ENCODE measurements around the gene XDH. TPM values are rescaled to one million over a fixed set of nuclear protein-coding genes. Genes with fewer than 3 reads are reported as not detected.

Gene XDH
- total and polyA plus RNA-seq, 9 of the 15 experiments (the other 6 are each of a cell fraction or from before 2014, with no cell fraction given): 0.04 to 0.06 TPM; not detected in 7

- TF ChIP-seq, protein P1, sequence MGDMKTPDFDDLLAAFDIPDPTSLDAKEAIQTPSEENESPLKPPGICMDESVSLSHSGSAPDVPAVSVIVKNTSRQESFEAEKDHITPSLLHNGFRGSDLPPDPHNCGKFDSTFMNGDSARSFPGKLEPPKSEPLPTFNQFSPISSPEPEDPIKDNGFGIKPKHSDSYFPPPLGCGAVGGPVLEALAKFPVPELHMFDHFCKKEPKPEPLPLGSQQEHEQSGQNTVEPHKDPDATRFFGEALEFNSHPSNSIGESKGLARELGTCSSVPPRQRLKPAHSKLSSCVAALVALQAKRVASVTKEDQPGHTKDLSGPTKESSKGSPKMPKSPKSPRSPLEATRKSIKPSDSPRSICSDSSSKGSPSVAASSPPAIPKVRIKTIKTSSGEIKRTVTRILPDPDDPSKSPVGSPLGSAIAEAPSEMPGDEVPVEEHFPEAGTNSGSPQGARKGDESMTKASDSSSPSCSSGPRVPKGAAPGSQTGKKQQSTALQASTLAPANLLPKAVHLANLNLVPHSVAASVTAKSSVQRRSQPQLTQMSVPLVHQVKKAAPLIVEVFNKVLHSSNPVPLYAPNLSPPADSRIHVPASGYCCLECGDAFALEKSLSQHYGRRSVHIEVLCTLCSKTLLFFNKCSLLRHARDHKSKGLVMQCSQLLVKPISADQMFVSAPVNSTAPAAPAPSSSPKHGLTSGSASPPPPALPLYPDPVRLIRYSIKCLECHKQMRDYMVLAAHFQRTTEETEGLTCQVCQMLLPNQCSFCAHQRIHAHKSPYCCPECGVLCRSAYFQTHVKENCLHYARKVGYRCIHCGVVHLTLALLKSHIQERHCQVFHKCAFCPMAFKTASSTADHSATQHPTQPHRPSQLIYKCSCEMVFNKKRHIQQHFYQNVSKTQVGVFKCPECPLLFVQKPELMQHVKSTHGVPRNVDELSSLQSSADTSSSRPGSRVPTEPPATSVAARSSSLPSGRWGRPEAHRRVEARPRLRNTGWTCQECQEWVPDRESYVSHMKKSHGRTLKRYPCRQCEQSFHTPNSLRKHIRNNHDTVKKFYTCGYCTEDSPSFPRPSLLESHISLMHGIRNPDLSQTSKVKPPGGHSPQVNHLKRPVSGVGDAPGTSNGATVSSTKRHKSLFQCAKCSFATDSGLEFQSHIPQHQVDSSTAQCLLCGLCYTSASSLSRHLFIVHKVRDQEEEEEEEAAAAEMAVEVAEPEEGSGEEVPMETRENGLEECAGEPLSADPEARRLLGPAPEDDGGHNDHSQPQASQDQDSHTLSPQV (IDR thresholded peaks at IDR 0.05): no peak
- no peak for TF ChIP-seq MAFG (tag; conservative IDR thresholded peaks at IDR 0.05)
Observed at GRCh38 chr2:31383471-31384153, 30.9 kb downstream of the XDH start (continued).

- CTCF ChIA-PET (ENCODE audit: low intra/inter-chr PET ratio): no interaction called here
- Histone ChIP-seq H2AFZ (ENCODE audit: low read depth, low read length) (no peak overlapping the region), H3K4me1 (replicated peaks in 1 of 2; ENCODE audit: control insufficient read depth in 2 of 2, insufficient read depth in 2 of 2, low read length in 2 of 2) (no peaks in the 10 kb centered on the region), H3K9me3 (replicated peaks; ENCODE audit: control insufficient read depth, insufficient read depth, low read depth, low read length) (no peaks in the 10 kb centered on the region), H3K79me2 (ENCODE audit: control insufficient read depth, insufficient read depth, low read length) (no peaks in the 10 kb centered on the region), H3K4me2 (ENCODE audit: insufficient read depth, low read length) (no peak overlapping the region), H3K9ac (ENCODE audit: insufficient read depth in 1 of 2, low read depth in 2 of 2, low read length in 2 of 2) (no peak overlapping the region), H3K4me3 (no peak overlapping the region), H3K9me1 (ENCODE audit: control insufficient read depth, insufficient read depth, low read length) (no peaks in the 10 kb centered on the region), H3K36me3 (ENCODE audit: control insufficient read depth, insufficient read depth, low read length) (no peaks in the 10 kb centered on the region), H3K27ac (ENCODE audit: extremely low read depth, low read depth, low read length) (no peak overlapping the region), H4K20me1 (replicated peaks; ENCODE audit: control insufficient read depth, insufficient read depth, low read length) (0 out of 2 replicates have a peak, but pooled peaks cover 3% of the 10 kb centered on the region), H3K27me3 (ENCODE audit: control insufficient read depth in 2 of 2, insufficient read depth in 2 of 2, low read length in 2 of 2) (peaks cover 0 to 24% of the 10 kb centered on the region in 2 experiments; a peak in 2 of 5 replicates)
- 4% methylated on average over 8 of the region's 8 CpGs for WGBS (ENCODE audit: insufficient coverage, low coverage, missing lambda C conversion rate)
- BruUV-seq (replicated peaks): no TSS peak
- FAIRE-seq (no peak), DNase-seq (ENCODE audit: extremely low read depth in 1 of 4, low spot score in 3 of 4) (no peak), ATAC-seq (no peak)
- intact Hi-C loops (cut with micrococcal nuclease): no loop called here
- in situ Hi-C loops (cut with MboI): no loop called here
- POLR2A ChIA-PET: interaction anchor here (0.5 kb wide), 1 partner anchor 347 kb away, joined by 3 read pairs; no protein-coding TSS in a partner anchor
- TF ChIP-seq ZFP36 (IDR thresholded peaks at IDR 0.05; ENCODE audit: low read depth, low read length, partially characterized antibody): no peak
- no peak for TF ChIP-seq KAT2B (IDR thresholded peaks at IDR 0.05; ENCODE audit: low read depth, low read length)
- TF ChIP-seq TOE1 (IDR thresholded peaks at IDR 0.05; ENCODE audit: borderline replicate concordance): no peak
- TF ChIP-seq TOE1 (CRISPR knock-in tag; IDR thresholded peaks at IDR 0.05; ENCODE audit: borderline replicate concordance, low read depth): no peak
- TF ChIP-seq, protein P2, sequence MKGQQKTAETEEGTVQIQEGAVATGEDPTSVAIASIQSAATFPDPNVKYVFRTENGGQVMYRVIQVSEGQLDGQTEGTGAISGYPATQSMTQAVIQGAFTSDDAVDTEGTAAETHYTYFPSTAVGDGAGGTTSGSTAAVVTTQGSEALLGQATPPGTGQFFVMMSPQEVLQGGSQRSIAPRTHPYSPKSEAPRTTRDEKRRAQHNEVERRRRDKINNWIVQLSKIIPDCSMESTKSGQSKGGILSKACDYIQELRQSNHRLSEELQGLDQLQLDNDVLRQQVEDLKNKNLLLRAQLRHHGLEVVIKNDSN (CRISPR knock-in tag; IDR thresholded peaks at IDR 0.05): no peak
- TF ChIP-seq, protein P3, sequence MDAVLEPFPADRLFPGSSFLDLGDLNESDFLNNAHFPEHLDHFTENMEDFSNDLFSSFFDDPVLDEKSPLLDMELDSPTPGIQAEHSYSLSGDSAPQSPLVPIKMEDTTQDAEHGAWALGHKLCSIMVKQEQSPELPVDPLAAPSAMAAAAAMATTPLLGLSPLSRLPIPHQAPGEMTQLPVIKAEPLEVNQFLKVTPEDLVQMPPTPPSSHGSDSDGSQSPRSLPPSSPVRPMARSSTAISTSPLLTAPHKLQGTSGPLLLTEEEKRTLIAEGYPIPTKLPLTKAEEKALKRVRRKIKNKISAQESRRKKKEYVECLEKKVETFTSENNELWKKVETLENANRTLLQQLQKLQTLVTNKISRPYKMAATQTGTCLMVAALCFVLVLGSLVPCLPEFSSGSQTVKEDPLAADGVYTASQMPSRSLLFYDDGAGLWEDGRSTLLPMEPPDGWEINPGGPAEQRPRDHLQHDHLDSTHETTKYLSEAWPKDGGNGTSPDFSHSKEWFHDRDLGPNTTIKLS (IDR thresholded peaks at IDR 0.05; ENCODE audit: borderline replicate concordance, low read depth): no peak
- no peak for TF ChIP-seq SETDB1 (IDR thresholded peaks at IDR 0.05; ENCODE audit: low read length)
- no peak for TF ChIP-seq ZNF408 (CRISPR knock-in tag; IDR thresholded peaks at IDR 0.05; ENCODE audit: low read depth)
- TF ChIP-seq JUND (IDR thresholded peaks at IDR 0.05; ENCODE audit: borderline replicate concordance, low read depth, low read length): no peak
- TF ChIP-seq JUND (tag; IDR thresholded peaks at IDR 0.05; ENCODE audit: borderline replicate concordance, low read depth, low read length): no peak
- no peak for TF ChIP-seq MCM2 (IDR thresholded peaks at IDR 0.05; ENCODE audit: low read depth)
Observed at GRCh38 chr2:31382452-31383120, 32.0 kb downstream of the XDH start.

Measured in K562 (cell line).